Lower leg skin (tissue), 4 donors: Measurements from ENCODE around the gene TMED10. TPM values are rescaled to one million over a fixed set of nuclear protein-coding genes. Genes with fewer than 3 reads are reported as not detected.

Experiments used
- DNase-seq, 2 donors: peaks; one replicate each; pipeline ENCODE4 v3.0.0-alpha.2; 2019; ENCODE audit warnings: low spot score in 2 of 2
- H3K4me3 ChIP-seq: fragments of 200-600 bp; sonication (generic); 2 replicates; pipeline ENCODE4 v1.5.1; 2017; ENCODE audit warnings: mild to moderate bottlenecking, low read depth; ENCODE audit not compliant: poor library complexity, severe bottlenecking
- POLR2A ChIP-seq, 2 donors: fragments of 450-650 bp; IDR thresholded peaks; one replicate each; pipeline ENCODE4 v1.6.1; 2016 to 2017; ENCODE audit warnings: antibody characterized with exemption in 2 of 2, mild to moderate bottlenecking in 1 of 2, moderate library complexity in 1 of 2
- WGBS, 2 donors: methylation state at CpG; one replicate each; pipeline ENCODE4 v1.1.5; 2018; 5-methylcytosine and 5-hydroxymethylcytosine counted together
- intact Hi-C: fragments of 100-400 bp; cut with DNase I; formaldehyde crosslinking; loops from one replicate; pipeline ENCODE4 v1.15.0; 2023; ENCODE audit warnings: low total_unique reads
- total RNA-seq, 4 donors: library from RNA; depleted of rRNA; stranded (reverse); fragments of >200 nt; gene quantifications; one replicate each; pipeline ENCODE4 v1.1.0, GENCODE V29; 2016
- TF ChIP-seq, protein P1 (sequence below), 3 donors: fragments of 450-650 bp; IDR thresholded peaks; one replicate each; pipeline ENCODE4 v1.5.1; 2016; ENCODE audit warnings: antibody characterized with exemption in 3 of 3, mild to moderate bottlenecking in 3 of 3, moderate library complexity in 2 of 3

The TMED10 gene
- total RNA-seq, 4 donors from 2014 or later = 144 to 208 (median 184) TPM

DNA sequence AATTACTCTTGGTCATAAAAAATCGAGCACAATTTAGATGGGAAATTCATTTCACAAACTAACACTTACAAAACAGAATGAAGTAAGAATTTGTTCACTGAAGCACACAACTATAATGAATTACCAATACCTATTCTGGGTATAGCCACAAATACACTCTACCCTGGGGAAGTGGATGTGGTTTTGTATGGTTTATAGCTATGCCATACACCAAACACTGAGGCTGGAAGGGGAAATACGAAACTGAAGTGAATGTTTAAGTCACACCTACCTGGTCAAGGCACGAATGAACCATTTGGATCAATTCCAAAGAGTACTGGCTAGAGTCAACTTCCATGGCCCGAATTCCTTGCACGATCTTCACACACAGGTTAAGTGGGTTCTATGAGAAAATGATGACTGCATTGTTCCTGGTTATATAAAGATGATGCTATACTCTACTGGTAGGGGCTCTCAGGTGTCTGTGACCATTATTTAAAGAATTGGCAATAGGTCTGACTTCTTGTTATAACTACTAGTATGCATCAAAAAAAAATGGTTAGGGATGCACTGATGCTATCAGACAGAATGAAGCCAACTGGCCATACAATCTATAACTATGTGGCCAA lies 62.4 kb downstream of the TMED10 start:
- no peak overlapping the region for H3K4me3 ChIP-seq
- no peak for DNase-seq
- WGBS, 2 donors = 77 to 89% methylated on average over 5 of the region's 5 CpGs
- intact Hi-C loops = no loop called here
- TF ChIP-seq, protein P1, sequence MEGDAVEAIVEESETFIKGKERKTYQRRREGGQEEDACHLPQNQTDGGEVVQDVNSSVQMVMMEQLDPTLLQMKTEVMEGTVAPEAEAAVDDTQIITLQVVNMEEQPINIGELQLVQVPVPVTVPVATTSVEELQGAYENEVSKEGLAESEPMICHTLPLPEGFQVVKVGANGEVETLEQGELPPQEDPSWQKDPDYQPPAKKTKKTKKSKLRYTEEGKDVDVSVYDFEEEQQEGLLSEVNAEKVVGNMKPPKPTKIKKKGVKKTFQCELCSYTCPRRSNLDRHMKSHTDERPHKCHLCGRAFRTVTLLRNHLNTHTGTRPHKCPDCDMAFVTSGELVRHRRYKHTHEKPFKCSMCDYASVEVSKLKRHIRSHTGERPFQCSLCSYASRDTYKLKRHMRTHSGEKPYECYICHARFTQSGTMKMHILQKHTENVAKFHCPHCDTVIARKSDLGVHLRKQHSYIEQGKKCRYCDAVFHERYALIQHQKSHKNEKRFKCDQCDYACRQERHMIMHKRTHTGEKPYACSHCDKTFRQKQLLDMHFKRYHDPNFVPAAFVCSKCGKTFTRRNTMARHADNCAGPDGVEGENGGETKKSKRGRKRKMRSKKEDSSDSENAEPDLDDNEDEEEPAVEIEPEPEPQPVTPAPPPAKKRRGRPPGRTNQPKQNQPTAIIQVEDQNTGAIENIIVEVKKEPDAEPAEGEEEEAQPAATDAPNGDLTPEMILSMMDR (IDR thresholded peaks at IDR 0.05) = no peak
- TF ChIP-seq POLR2A (IDR thresholded peaks at IDR 0.05) = no peak

DNA sequence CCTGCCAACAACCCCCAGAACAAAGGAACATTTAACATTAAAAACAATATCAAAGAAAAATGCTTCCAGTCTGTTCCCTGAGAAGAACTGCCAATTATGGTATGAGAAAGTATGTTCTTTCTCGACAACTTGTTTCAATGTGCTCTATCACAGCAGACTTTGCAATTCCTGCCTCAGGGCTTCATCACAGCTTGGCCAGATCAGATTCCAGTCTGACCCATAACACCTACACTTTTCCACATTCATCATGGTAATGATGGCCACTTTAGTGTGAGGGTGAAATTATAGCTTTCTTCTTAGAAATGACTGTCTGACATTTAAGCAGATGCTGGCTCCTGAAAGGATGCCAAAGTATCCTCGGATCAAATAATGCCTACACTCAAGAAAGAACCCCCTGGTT lies 66.5 kb downstream of the TMED10 start:
- WGBS, 2 donors = 75% methylated on average over 2 of the region's 2 CpGs
- intact Hi-C loops = no loop called here
- TF ChIP-seq, protein P1 (IDR thresholded peaks at IDR 0.05) = no peak
- TF ChIP-seq POLR2A (IDR thresholded peaks at IDR 0.05) = no peak
- no peak overlapping the region for H3K4me3 ChIP-seq
- no peak for DNase-seq

DNA sequence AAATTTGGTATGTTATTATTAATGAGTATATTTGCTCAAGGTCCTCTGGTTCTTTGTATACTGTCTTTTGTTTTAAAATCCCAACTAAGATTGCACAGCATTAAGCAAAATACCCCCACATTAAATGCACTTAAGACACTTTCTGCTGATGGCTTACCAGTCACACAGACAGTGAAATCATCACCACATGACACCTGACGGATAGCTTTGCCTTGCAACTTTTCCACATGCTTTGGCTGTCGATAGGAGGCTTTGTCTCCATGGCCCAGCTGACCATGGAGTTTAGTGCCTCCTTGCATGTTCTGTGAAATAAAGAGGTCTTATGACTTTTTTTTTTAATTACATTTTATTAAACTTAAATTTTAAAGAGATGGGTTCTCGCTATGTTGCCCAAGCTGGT lies 69.2 kb downstream of the TMED10 start:
- no peak for TF ChIP-seq POLR2A (IDR thresholded peaks at IDR 0.05)
- TF ChIP-seq, protein P1 (IDR thresholded peaks at IDR 0.05) = no peak
- no peak for DNase-seq
- 67 to 74% methylated on average over 3 of the region's 3 CpGs for WGBS, 2 donors
- intact Hi-C loops = no loop called here
- no peak overlapping the region for H3K4me3 ChIP-seq

DNA sequence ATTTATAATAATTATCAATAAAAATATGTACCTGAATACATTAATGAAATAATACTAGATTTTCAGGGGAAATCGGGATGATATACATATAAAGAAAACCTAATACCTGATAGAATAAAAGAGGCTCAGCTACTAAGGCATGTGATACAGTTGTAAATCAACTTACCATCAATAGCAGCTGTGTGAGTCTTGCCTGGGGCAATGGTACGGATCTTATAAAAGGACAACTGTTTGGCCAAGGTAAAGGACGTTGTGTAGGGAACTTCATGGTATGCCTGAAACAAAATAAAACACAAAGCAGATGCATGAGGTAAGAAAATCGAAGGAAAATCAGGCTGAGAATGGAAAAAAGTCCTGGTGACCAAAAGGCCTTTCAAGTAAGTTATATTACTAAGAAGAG lies 74.9 kb downstream of the TMED10 start:
- WGBS, 2 donors = 67% methylated on average over 4 of the region's 4 CpGs
- H3K4me3 ChIP-seq = no peak overlapping the region
- intact Hi-C loops = no loop called here
- no peak for DNase-seq
- TF ChIP-seq, protein P1 (IDR thresholded peaks at IDR 0.05) = no peak
- TF ChIP-seq POLR2A (IDR thresholded peaks at IDR 0.05) = no peak

DNA sequence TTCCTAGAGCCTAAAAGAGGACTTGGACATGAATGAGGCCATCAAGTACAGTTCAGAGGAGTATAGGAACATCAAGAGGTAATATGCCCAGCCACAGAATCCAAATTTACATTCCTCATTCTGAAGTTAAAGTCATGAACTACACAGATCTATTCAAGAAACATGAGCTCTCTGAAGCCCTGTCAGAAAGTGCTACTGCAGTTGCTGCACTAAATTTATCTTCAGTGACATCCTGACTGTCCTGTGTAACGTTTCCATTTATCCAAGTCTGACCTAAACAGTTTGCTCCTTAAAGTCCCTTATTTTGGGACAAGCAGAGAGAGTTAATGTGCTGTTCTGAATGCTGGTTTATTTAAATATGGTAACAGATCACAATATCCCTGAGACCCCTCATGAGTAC lies 77.7 kb downstream of the TMED10 start:
- intact Hi-C loops = no loop called here
- TF ChIP-seq, protein P1 (IDR thresholded peaks at IDR 0.05) = no peak
- TF ChIP-seq POLR2A (IDR thresholded peaks at IDR 0.05) = no peak
- WGBS, 2 donors = 69 to 87% methylated on average over 1 of the region's 1 CpG
- no peak for DNase-seq
- H3K4me3 ChIP-seq = no peak overlapping the region

DNA sequence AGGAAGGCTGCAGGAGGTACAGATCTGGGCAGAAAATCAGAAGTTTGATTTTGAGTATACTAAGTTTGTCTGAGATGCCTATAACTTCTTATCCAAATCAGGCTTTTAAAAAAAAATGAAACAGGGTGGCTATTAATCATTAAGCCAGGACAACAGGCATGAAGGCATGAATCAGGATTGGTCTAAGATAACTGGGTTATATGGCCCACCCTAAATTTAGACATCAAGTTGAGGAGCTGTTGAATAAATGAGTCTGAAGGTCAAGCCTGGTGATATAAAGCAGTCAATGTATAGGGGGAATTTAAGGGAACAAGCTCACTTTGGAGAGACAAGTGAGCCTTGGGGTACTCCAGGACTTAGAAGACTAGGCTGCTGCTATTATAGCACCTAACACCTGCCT lies 78.2 kb downstream of the TMED10 start:
- DNase-seq = no peak
- no peak for TF ChIP-seq POLR2A (IDR thresholded peaks at IDR 0.05)
- TF ChIP-seq, protein P1 (IDR thresholded peaks at IDR 0.05) = no peak
- intact Hi-C loops = no loop called here
- no peak overlapping the region for H3K4me3 ChIP-seq
